HepG2 (cell line): ENCODE measurements around the gene C17orf75.

ENCODE experiments used
- JUND ChIP-seq: sonication (generic); formaldehyde crosslinking; IDR thresholded peaks from 2 replicates; pipeline ENCODE4 v1.8.0; 2022; ENCODE audit warnings: mild to moderate bottlenecking, missing genetic modification reagents
- ZNF569 ChIP-seq: sonication (generic); formaldehyde crosslinking; IDR thresholded peaks from 2 replicates; pipeline ENCODE4 v1.5.0; 2020; ENCODE audit warnings: mild to moderate bottlenecking, missing genetic modification reagents, moderate library complexity, borderline replicate concordance

DNA sequence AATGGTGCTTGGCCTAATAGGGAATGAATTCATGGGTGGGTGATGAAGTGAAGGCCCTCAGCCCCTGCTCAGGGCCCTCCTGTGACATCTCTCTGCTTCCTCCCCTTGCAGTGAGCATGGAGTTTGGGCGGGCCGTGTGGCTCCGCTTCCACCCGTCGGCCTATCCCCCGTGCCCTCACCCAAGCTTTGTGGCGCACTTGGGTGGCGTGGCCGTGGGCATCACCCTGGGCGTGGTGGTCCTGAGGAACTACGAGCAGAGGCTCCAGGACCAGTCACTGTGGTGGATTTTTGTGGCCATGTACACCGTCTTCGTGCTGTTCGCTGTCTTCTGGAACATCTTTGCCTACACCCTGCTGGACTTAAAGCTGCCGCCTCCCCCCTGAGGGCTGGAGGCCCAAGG lies 21.1 kb downstream of the C17orf75 start:
- TF ChIP-seq ZNF569 (CRISPR knock-in tag) = no peak
- TF ChIP-seq JUND (CRISPR knock-in tag) = no peak
